HG02885 (cell line): Measurements from ENCODE around the gene AKAP1.

Source experiments
- ATAC-seq: cut with Tn5 transposase; IDR thresholded peaks from one replicate; pipeline ENCODE4 v1.9.1; 2021; ENCODE audit warnings: mild to moderate bottlenecking; ENCODE audit not compliant: unreplicated experiment, poor library complexity

AKAP1 gene

GRCh38 chr17:57146273-57146672 is 61.2 kb downstream of the AKAP1 start:
- no peak for ATAC-seq

- no peak for ATAC-seq
These were observed 66.8 kb downstream of the AKAP1 start for GRCh38 chr17:57151798-57152197.

- ATAC-seq, result no peak
These were observed 68.0 kb downstream of the AKAP1 start for GRCh38 chr17:57152967-57153528.

GRCh38 chr17:57154921-57155320 is 69.9 kb downstream of the AKAP1 start:
- ATAC-seq, result no peak

GRCh38 chr17:57158325-57158724 is 73.3 kb downstream of the AKAP1 start:
- ATAC-seq, result no peak

GRCh38 chr17:57158795-57159194 is 73.7 kb downstream of the AKAP1 start:
- no peak for ATAC-seq

- no peak for ATAC-seq
These were observed 75.6 kb downstream of the AKAP1 start for GRCh38 chr17:57160624-57161023.

GRCh38 chr17:57164814-57165213 is 79.8 kb downstream of the AKAP1 start:
- no peak for ATAC-seq

GRCh38 chr17:57165754-57166153 is 80.7 kb downstream of the AKAP1 start:
- ATAC-seq, result no peak

GRCh38 chr17:57166803-57167202 is 81.8 kb downstream of the AKAP1 start:
- ATAC-seq, result no peak

- no peak for ATAC-seq
These were observed 83.6 kb downstream of the AKAP1 start for GRCh38 chr17:57168695-57169094.

- ATAC-seq, result no peak
These were observed 85.8 kb downstream of the AKAP1 start for GRCh38 chr17:57170866-57171265.
